Stimulated activated CD4-positive, alpha-beta T cell treated with anti-CD3 and anti-CD28 coated beads, Interleukin-1b, Interleukin-23, amount 100 ng/mL, for 1 hour (primary cell): ENCODE data around the gene TMEM106C.

Source experiments
- DNase-seq, 2 donors: peaks; one replicate each; pipeline ENCODE4 v3.0.0-alpha.2; 2020; ENCODE audit warnings: low read depth in 2 of 2

Gene TMEM106C, protein sequence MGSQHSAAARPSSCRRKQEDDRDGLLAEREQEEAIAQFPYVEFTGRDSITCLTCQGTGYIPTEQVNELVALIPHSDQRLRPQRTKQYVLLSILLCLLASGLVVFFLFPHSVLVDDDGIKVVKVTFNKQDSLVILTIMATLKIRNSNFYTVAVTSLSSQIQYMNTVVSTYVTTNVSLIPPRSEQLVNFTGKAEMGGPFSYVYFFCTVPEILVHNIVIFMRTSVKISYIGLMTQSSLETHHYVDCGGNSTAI

DNA sequence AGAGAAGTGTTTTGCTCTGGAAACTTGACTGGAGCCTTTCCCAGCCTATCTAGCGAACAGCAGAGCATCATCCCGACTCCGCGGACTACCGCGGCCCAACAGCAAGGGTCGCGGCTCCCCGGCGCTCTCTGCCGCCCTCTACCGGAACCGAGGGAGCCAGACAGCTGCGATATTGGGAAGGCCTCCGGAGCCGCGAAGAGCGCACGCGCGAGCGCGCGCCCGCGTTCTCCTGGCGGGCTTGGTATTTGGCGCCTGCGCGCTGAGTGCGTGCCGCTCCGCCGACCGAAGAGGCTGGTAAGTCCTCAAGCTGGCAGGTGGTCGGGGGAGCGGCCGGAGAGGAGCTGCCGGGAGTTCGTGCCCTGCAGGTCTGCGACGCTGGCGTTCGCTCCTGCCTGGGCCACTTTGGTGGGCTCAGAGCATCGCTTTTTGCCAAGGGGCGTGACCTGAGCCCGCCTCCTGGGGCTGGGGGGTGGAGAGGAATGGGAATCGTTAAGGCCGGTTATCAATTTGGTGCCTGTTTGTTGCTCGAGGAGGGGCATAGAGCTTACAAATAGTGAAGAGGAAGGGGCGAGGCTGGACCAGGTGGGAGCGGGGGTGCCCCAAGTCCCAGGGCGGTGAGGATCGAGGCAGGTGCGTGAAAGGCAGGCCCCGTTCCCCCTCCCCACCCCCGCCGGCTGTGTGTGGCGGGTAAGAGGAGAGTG, at the start of gene TMEM106C:
Gene TMEM106C (plus strand): TSS at position 257 of the 701 bp plus-strand sequence. CDS start 641 bp downstream, outside the sequence.
- DNase-seq = peak; percentile 81 to 83

DNA sequence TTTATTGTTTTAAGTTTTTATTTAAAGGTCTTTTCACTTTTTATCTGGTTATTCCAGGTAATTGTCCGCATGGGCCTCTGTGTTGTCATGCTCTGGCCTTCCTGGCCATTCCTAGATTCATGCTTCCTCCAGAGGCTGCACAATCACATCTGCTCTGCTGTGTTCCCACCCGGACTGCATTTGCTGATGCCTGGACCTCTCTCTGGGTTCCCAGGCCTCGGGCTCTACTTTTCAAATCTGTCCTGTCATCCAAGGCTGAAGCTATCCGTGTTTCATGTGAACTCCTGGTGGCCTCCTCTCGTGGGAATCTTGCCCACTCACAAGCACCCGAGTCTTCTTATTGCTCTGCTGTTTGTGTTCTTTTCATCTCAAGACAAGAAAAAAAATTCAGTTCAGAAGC, 42.5 kb upstream of the TMEM106C start:
- no peak for DNase-seq

DNA sequence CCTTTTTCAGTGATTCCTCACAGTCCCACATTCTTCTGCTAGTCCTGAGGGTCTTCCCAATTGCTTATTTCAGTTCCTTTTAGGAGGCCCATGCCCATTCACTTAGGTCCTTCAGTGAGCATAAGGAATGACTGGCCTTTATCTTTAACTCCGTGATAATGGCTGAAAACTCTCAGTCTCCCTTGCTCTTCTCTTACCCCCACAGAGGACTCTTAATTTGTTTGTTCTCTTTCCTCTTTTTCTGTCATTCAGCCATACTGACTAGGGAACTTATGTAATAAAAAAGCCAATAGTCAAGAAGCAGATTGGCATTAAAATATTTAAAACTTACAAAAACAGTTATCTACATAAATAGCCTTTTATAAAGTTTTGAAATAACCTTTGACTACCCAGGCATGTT, 41.5 kb upstream of the TMEM106C start:
- DNase-seq = no peak

DNA sequence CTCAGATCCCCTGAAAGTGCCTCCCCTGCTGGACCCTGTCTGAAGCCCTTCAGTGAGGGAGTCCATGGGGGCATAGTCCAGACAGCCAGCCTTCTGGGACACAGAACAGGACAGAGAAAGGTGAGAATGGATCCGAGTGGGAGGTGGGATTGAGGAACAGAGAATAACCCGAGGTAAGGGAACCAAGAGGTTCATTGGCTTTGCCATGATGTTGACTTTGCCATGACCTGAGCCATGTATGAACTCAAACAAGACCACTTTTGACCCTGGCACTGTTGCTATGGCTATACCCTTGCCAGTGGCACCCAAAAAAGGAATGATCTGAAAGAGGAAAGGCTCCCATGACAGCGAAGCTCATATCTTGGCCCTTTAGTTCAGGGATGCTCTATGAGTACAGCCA, 36.0 kb upstream of the TMEM106C start:
- no peak for DNase-seq

DNA sequence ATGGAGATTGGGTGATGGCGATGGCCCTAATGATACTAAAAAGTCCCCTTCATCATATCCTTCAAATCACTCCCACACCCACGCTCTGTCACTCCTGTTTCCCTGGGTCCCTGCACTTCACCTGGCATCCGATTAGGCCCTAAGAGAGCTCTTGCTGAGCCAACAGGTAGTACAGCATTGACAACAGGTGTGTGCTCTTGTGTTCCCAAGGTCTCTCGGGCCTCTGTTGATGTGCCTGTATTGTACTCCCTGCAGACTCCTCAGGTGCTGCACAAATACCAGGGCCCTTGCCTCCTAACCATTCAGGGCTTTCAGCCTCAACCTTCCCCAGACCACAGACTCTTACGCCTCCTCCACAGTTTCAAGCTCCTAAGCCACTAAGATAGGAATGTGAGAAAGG, 32.8 kb upstream of the TMEM106C start:
- DNase-seq = no peak

DNA sequence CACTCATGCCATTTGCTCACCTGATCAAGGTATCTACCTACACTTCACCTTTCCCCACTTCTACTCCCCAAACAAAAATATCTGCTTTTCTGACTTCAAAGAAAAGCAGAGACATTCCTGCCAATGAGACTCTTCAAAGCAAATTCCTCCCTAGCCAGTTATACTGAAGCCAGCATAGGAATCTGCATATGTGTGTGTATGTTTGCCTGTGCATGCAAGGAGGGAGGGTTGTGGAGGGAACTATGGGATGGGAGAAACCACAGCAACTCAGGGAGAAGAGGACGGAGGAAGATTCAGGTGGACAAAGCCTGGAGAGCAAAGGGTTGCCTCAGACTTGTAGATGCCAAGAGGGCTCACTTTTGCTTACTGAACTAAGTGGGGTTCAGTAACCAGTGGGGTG, 32.2 kb upstream of the TMEM106C start:
- no peak for DNase-seq

DNA sequence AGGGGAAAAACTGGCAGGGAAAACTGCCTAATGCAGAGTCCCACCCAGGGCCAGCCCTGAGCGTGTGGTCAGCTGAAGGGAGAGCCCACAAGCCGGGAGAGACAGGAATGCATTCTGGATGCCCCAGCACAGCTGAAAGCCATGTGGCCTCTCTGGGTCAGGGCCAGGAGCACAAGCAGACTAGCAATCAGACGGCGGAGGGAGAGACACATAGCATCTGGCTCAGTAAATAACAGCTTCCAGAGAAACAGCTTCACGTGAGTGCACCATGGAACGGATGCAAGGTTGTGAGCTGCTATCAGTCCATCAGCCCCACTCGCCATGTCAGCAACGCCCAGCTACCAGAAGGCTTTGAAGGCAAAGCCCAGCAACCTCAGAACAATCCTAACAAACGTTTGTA, 28.2 kb upstream of the TMEM106C start:
- no peak for DNase-seq

DNA sequence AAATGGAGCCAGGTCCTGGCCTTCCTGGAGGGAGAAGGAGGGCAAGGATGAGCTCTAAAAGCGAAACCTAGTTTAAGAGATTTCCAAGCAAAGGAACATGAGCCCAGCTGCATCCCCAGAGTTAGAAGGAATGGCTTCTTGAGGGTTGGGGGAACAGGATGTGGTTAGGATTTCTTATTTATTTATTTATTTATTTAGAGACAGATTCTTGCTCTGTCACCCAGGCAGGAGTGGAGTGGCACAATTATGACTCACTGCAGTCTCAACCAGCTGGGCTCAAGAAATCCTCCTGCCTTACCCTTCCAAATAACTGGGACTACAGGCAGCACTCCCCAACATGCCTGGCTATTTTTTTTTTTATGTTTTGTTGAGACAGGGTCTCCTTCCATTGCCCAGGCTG, 25.3 kb upstream of the TMEM106C start:
- no peak for DNase-seq

DNA sequence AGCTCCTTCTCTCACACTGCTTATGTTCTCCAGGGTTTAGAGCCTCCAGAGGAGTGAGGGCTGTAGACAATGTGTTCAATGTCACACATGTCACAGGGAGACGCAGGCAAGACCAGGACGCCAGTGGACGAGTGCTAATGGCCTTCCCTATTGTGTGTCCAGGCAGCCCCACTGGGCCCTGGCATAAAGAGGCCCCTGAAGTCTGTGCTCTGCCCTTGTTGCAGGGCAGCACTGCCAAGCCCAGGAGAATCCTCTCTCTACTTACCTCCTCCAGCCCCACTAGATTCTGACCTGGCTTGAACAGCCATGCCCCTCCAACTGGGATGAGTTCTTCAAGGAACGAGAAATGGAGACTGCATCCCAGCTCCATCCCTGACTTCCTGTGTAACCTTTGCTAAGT, 24.8 kb upstream of the TMEM106C start:
- no peak for DNase-seq

DNA sequence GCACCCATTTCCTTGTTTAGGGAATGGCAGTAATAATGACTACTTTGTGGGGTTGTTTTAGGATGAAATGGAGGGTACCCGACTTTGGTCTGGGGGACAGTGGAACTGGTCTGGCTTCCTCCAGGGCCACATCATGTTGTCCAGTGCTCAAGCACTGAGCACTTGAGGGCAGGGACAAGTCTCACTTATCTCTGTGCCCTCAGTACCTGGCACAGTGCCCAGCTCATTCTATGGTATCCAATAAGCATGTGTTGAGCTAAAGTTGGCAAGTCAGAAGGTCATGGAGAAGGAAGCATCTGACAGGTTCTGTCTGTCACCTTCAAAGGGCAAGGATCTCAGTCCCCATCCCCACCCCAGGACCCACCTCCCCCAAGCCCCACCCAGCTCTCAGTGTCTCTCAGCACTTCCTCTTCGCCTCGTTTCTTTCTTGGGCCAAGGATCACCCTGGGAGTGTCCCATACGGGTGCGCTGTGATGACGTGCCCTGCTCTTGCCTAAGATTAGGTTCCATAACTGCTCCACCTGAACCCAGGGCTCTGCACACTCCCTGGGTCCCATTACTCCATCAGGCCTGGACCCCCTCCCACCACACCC, 24.3 kb upstream of the TMEM106C start:
- no peak for DNase-seq

DNA sequence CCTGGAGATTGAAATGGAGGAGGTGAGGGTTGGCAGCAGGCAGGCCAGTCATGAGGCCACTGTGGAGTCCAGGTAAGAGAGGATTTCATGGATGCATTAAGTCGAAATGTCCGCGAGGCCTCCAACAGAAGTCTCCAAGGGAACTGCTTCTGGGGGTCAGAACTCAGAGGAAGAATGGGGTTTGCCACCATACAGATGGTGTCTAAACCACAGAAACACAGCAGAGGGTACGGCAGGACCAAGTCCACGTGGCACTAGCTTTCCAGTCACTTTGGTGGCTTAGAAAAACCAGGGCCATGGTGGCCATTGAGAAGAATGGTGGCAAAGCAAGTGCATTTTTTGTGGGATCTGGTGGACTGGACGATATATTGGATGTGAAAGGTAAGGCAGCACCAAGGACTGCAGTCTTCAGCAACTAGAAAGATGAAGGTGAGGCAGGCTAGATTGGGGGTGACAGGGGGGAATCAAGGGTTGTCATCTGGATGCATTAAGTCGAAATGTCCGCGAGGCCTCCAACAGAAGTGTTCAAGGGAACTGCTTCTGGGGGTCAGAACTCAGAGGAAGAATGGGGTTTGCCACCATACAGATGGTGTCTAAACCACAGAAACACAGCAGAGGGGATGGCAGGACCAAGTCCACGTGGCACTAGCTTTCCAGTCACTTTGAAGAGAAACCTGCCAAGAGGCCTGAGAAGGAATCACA, 22.5 kb upstream of the TMEM106C start:
- DNase-seq = no peak

DNA sequence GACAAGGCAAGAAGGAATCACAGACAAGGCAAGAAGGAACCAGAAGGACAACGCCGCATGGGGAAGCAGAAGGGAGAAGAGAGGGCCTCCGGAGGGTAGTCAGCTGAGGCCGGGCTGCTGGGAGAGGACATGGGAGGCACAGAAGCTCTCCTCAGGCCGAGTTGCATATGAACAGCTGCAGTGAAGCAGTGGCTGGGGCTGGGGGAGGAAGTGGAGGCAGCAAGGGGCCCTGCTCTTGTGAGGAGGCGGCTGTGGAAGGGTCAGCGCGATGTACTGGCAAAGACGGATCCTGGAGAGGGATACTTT, 22.0 kb upstream of the TMEM106C start:
- DNase-seq = no peak

DNA sequence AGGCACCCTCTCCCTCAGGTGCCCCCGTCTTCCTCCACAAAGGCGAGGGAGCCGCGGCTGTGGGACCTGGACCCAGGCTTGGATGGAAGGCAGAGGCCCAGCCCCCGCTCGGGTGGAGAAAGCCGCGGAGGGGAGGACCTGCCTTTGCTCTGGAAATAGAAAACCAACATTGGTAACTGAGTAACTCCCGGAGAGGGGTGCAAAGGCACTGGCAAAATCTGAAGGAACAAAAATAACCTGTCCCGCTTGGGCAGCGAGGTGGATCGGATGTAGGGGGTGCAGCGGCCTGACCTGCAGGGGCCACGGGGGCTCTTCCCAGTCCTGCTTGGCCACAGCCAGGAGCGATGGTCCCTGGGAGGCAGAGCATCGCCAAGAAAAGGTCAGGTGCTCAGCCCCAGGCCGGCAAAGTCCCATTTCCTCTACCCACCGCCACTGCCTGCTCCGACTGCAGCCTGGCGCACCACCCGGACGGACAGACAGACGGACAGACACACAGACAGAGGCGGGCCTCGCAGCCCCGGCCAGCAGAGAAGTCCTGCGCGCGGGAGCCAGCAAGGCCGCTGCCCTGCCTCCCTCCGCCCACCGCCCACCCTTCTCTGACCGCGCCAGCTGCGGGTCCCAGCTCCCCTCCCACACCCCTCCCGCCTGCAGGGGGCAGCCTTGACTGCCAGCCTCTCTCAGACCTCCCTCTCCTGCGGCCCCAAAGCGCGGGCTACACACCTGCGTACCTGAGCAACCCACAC, 21.4 kb upstream of the TMEM106C start:
- peak; percentile 8 to 19 for DNase-seq

DNA sequence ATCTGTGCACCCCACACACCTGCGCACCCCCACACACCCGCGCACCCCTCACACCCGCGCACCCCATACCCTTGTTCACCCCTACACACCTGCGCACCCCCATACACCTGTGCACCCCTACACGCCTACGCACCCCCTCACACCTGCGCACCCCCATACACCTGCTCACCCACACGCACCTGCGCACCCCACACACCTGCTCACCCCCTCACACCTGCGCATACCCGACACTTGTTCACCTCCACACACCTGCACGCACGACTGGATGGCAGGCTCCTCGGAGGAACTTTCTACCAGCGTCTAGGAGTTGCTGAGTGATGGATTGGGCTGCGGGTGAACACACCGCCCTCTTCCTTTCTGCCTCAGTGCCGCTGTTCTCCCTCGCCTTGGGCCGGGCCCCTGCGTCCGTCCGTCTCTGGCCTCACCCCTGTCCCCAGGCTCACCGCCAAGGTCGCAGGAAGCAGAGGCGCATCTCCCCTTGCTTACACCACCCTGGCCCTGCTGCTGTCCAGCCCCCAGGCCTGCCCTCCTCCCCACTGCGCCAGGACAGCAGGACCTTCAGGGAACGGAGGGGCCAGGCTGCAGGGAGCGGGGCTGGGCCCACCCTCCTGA, 20.7 kb upstream of the TMEM106C start:
- DNase-seq = no peak

DNA sequence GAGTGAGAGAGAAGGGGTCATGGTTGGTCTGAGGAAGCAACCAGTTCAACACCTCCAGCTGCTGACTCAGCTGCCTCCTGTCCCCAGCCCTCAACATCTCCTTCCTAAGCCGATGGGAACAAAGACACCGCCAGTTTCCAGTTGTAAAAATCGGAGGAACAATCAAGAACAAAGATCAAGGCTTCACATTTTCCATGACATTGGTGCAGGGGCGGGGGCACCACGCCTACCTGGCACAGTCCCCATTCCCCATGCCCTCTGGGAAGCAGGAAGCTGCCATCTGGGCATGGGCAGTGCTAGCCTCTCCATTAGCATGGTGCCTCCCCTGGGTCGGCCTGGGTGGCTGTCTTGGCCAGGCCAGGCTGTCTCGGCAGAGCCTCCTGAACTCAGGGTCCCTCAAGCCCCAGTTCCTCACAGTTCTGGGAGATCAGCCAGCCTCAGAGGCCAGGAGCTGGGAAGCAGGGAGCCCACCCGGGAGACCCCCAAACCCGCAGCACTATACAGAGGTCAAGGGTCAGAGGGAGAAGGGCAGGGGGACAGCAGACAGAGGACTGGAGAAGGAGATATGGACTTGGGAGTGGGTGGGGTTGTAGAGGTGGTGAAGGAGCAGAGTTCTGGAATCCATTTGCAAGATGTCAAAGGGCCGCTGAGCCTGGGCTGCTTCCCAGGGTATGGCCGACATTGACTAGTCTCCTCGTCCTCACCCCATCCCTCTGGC, 19.6 kb upstream of the TMEM106C start:
- DNase-seq = no peak

DNA sequence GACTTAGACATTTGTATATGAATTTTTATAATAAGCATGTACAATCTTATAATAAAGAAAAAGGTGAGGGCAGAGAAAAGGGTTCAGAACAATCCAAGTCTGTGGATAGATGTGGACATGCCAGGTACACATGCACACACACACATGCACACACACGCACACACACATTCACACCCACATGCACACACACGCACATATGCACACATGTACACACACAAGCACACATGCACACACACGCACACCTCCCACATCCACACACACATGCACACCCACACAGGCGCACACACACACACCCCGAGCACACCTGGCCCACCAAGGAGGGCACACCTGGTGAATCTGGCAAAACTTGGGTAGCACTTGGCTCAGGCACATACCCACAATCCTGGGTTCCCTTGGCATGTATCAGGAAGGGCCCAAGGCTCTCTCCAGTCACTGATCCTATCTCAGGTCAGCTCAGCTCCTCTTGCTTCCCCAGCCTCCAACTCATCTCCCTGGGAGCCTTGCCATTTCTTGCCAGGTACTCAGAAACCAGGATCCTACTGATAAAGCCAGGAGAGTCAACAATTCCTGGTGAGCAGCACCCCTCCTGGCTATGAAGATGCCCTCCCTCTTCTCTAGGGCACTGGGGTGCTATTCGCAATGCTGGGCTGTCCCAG, 18.6 kb upstream of the TMEM106C start:
- no peak for DNase-seq

DNA sequence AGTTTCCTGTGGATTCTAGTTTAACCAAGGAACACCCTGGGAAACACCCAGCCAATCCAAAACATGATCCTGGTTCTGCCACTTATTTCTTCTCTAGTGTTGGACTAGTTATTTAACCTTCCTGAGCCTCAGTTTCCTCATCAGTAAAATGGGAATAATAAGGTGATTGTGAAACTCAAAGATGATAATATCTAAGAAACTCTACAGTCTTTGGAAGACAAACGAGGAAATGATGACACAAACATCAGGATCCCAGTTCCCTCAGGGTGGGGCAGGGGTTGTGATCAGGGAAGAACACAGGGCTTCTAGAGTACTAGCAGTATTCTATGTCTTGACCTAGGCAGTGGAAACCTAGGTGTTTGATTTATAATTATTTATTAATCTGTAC, 18.1 kb upstream of the TMEM106C start:
- DNase-seq = no peak

DNA sequence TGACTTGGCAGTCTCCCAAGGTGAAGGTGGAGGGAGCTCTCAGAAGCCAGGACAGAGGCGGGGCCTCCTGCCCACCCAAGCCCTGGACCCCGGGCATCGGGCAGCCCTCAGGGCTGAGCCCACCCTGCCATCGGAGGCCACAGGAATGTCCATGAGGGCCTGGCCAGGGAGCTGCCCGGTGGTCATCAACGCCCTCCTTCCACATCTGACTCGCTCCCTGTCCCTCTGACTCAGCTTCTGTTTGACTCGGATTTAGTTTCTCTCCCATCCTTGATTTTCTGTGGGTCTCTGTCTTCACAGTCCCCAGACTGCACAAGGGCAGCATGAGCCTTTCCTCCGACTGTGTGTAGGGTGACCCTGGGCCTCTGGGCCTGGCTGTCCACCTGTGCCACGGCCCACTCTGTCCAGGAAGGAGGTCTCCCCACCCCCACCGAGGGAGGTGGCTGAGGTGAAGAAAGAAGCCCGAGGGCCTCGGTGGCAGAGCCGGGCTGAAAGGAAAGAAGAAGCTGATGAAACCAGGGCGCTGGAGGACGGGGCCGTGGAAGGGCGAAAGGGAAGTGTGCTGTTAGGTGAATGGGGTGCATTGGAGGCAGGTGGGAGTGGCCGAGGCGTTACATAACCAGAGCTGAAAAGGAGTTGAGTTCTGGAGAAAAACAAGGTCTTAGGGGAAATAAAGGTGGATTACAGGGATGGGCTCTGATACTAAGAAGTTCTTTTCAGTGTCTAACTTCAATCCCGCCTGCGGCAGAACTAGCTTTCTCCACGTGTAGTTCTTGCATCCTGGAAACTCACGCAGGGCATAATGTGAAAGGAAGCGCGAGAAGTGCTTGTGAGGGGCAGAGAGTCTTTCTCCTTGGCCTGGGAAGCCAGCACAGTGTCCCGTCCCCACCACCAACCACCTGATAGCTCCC, 16.7 kb upstream of the TMEM106C start:
- DNase-seq = no peak

DNA sequence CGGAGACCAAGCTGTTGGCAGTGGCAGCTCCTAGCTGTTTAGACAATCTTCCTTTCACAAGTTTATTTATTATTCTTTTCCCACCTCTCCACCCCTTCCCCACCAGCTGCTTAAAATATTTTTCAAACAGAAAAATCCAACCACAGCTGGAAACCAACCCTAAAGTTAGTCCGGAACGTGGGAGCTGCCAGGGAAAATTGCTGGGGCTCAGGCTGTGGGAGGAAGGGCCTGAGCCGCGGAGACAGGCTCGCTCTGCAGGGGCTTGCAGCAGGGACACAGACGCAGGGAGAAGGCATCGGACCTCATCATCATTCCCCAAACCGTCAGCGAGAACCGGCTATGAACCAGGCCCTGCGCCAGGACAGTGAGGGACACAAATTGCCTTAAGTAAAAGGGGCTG, 16.1 kb upstream of the TMEM106C start:
- DNase-seq = no peak
